Measurements from ENCODE around the gene MIEF1.

Gene MIEF1

GRCh38 chr22:39558950-39559349 is 56.9 kb downstream of the MIEF1 start:
- no peak for DNase-seq (ENCODE audit: low read depth)

- no peak for DNase-seq (ENCODE audit: low read depth)
Measured at GRCh38 chr22:39559456-39560105, 57.5 kb downstream of the MIEF1 start.

- DNase-seq (ENCODE audit: low read depth) = no peak
Measured at GRCh38 chr22:39560127-39560526, 58.0 kb downstream of the MIEF1 start.

GRCh38 chr22:39562839-39563489 is 60.9 kb downstream of the MIEF1 start:
- DNase-seq (ENCODE audit: low read depth) = no peak

GRCh38 chr22:39563571-39564428 is 61.7 kb downstream of the MIEF1 start:
- no peak for DNase-seq (ENCODE audit: low read depth)

GRCh38 chr22:39565414-39565944 is 63.4 kb downstream of the MIEF1 start:
- DNase-seq (ENCODE audit: low read depth) = no peak

- no peak for DNase-seq (ENCODE audit: low read depth)
Measured at GRCh38 chr22:39567135-39567946, 65.3 kb downstream of the MIEF1 start.
